Esophagus muscularis mucosa (tissue), 3 donors: Measurements from ENCODE around the gene FAM3B.

Experiments used
- POLR2AphosphoS5 ChIP-seq, 2 donors: sonication (generic); formaldehyde crosslinking; IDR thresholded peaks; one replicate each; pipeline ENCODE4 v1.6.1; 2017; ENCODE audit warnings: antibody characterized with exemption in 2 of 2
- TF ChIP-seq, protein P1 (sequence below), 3 experiments: fragments of 200-600 bp in 2 of 3; fragments of 450-650 bp in 1 of 3; sonication (generic) in 2 of 3; IDR thresholded peaks; one replicate each; pipeline ENCODE4 v1.5.1; 2017 to 2019; ENCODE audit warnings: antibody characterized with exemption in 3 of 3, mild to moderate bottlenecking in 2 of 3, moderate library complexity in 1 of 3

DNA sequence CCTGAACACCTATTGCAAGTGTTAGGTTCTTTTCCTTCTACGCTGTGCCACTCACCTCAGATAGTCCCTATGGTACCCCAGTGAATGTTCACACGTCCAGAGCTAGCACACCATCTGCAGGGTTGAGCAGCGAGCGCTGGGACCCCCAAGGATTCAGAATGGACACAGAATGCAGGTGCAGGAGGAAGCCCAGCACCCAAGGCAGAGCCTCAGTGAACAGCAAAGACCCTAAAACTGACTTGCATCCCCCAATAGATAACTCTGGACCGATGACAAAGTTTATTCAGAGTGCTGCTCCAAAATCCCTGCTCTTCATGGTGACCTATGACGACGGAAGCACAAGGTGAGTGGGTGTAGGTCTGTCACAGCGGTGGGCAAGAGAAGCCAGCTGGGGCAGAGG is 30.2 kb downstream of the FAM3B start:
- TF ChIP-seq, protein P1, sequence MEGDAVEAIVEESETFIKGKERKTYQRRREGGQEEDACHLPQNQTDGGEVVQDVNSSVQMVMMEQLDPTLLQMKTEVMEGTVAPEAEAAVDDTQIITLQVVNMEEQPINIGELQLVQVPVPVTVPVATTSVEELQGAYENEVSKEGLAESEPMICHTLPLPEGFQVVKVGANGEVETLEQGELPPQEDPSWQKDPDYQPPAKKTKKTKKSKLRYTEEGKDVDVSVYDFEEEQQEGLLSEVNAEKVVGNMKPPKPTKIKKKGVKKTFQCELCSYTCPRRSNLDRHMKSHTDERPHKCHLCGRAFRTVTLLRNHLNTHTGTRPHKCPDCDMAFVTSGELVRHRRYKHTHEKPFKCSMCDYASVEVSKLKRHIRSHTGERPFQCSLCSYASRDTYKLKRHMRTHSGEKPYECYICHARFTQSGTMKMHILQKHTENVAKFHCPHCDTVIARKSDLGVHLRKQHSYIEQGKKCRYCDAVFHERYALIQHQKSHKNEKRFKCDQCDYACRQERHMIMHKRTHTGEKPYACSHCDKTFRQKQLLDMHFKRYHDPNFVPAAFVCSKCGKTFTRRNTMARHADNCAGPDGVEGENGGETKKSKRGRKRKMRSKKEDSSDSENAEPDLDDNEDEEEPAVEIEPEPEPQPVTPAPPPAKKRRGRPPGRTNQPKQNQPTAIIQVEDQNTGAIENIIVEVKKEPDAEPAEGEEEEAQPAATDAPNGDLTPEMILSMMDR (IDR thresholded peaks at IDR 0.05), result no peak
- no peak for TF ChIP-seq POLR2AphosphoS5 (IDR thresholded peaks at IDR 0.05)
